Epithelial cell of proximal tubule (primary cell): Measurements from ENCODE around the gene TXNRD1. TPM values are rescaled to one million over a fixed set of nuclear protein-coding genes. Genes with fewer than 3 reads are reported as not detected.

Source experiments
- DNase-seq: peaks from one replicate; pipeline ENCODE4 v3.0.0-alpha.2; 2011; ENCODE audit warnings: low read depth
- H3K4me3 ChIP-seq: 2 replicates; pipeline ENCODE4 v1.5.1; 2011; ENCODE audit warnings: low read depth, mild to moderate bottlenecking, low read length
- CTCF ChIP-seq: conservative IDR thresholded peaks from 2 replicates; pipeline ENCODE4 v1.5.1; 2012; ENCODE audit warnings: low read depth, mild to moderate bottlenecking, low read length
- total RNA-seq: library from RNA; depleted of rRNA; stranded (reverse); fragments of >200 nt; gene quantifications from 2 replicates; pipeline ENCODE4 v1.2.3, GENCODE V29; 2015

The TXNRD1 gene
- total RNA-seq, 1 donor from 2014 or later, result 268 TPM

- no peak overlapping the region for H3K4me3 ChIP-seq
- DNase-seq, result no peak
- no peak for TF ChIP-seq CTCF
Observed at GRCh38 chr12:104336115-104336514, 120.5 kb downstream of the TXNRD1 start.

- no peak for TF ChIP-seq CTCF
- DNase-seq, result no peak
- no peak overlapping the region for H3K4me3 ChIP-seq
Observed at GRCh38 chr12:104337030-104337558, 121.5 kb downstream of the TXNRD1 start.

- TF ChIP-seq CTCF, result no peak
- DNase-seq, result no peak
- no peak overlapping the region for H3K4me3 ChIP-seq
Observed at GRCh38 chr12:104339663-104340062, 124.1 kb downstream of the TXNRD1 start.

GRCh38 chr12:104340177-104340576, 124.6 kb downstream of the TXNRD1 start:
- H3K4me3 ChIP-seq, result no peak overlapping the region
- DNase-seq, result no peak
- TF ChIP-seq CTCF, result no peak

GRCh38 chr12:104340925-104341611, 125.5 kb downstream of the TXNRD1 start:
- H3K4me3 ChIP-seq, result no peak overlapping the region
- no peak for DNase-seq
- TF ChIP-seq CTCF, result no peak

- no peak for TF ChIP-seq CTCF
- no peak for DNase-seq
- H3K4me3 ChIP-seq, result no peak overlapping the region
Observed at GRCh38 chr12:104342147-104342546, 126.6 kb downstream of the TXNRD1 start.
